Measurements from ENCODE around the gene SF3A2. TPM values are rescaled to one million over a fixed set of nuclear protein-coding genes. Genes with fewer than 3 reads are reported as not detected.

SF3A2 gene
- total and polyA plus RNA-seq, 10 donors, result 28.5 to 79.7 (median 45.0) TPM

GRCh38 chr19:2228157-2229030 lies 8.2 kb upstream of the SF3A2 start:
- 91 to 95% (median 95%) methylated on average over 32 to 48 of the region's 48 CpGs for WGBS, 5 donors
- Histone ChIP-seq H3K4me1 (peaks cover 0 to 65% (median 17%) of the 10 kb centered on the region in 6 donors), H3K27me3 (replicated peaks in 1 of 7) (no peaks in the 10 kb centered on the region), H3K4me3 (peak overlapping the region in 1 of 8 donors; percentile 25), H3K27ac (peak overlapping the region in 5 of 8 donors; percentile 20 to 70 (median 59)), H3K9me3 (no peaks in the 10 kb centered on the region), H3K36me3 (peaks cover 0 to 100% (median 78%) of the 10 kb centered on the region in 6 donors)
- intact Hi-C loops (cut with DNase I; ENCODE audit: low total_unique reads), result no loop called here
- TF ChIP-seq POLR2A (IDR thresholded peaks at IDR 0.05) (no peak), POLR2AphosphoS5 (IDR thresholded peaks at IDR 0.05) (peak in 1 of 3 donors; percentile 54), CTCF (IDR thresholded peaks at IDR 0.05 in 8 of 11, conservative IDR thresholded peaks at IDR 0.05 in 3 of 11) (no peak)
- DNase-seq, result no peak

- H3K27me3 ChIP-seq (replicated peaks in 1 of 7), result no peaks in the 10 kb centered on the region
- intact Hi-C loops (cut with DNase I; ENCODE audit: low total_unique reads), result loop anchor here (10.0 kb wide), 1 partner anchor 65 kb away; the partner anchor contains the start of gene DOT1L
- H3K4me3 ChIP-seq, result no peak overlapping the region
- 91 to 94% (median 92%) methylated on average over 32 to 45 of the region's 45 CpGs for WGBS, 5 donors
- H3K36me3 ChIP-seq, result peaks cover 0 to 100% (median 81%) of the 10 kb centered on the region in 6 donors
- no peak for DNase-seq
- H3K27ac ChIP-seq, result peak overlapping the region in 1 of 8 donors; percentile 70
- TF ChIP-seq CTCF (IDR thresholded peaks at IDR 0.05 in 8 of 11, conservative IDR thresholded peaks at IDR 0.05 in 3 of 11) (no peak), POLR2AphosphoS5 (IDR thresholded peaks at IDR 0.05) (peak in 2 of 3 donors; percentile 4 to 55)
- peaks cover 0 to 65% (median 17%) of the 10 kb centered on the region in 6 donors for H3K4me1 ChIP-seq
- no peaks in the 10 kb centered on the region for H3K9me3 ChIP-seq
Measured at GRCh38 chr19:2229103-2230032, 7.3 kb upstream of the SF3A2 start.

- 93 to 95% (median 95%) methylated on average over 43 of the region's 43 CpGs for WGBS, 5 donors
- peaks cover 0 to 94% (median 78%) of the 10 kb centered on the region in 6 donors for H3K36me3 ChIP-seq
- H3K27me3 ChIP-seq (replicated peaks in 1 of 7), result no peaks in the 10 kb centered on the region
- intact Hi-C loops (cut with DNase I; ENCODE audit: low total_unique reads), result loop anchor here (10.0 kb wide), 1 partner anchor 65 kb away; the partner anchor contains the start of gene DOT1L
- peaks cover 5 to 65% (median 22%) of the 10 kb centered on the region in 6 donors for H3K4me1 ChIP-seq
- H3K4me3 ChIP-seq, result no peak overlapping the region
- no peak overlapping the region for H3K27ac ChIP-seq
- no peak for DNase-seq
- H3K9me3 ChIP-seq, result no peaks in the 10 kb centered on the region
- TF ChIP-seq POLR2AphosphoS5 (IDR thresholded peaks at IDR 0.05), result peak in 2 of 3 donors; percentile 37 to 58
- no peak for TF ChIP-seq CTCF (IDR thresholded peaks at IDR 0.05 in 8 of 11, conservative IDR thresholded peaks at IDR 0.05 in 3 of 11)
Measured at GRCh38 chr19:2230033-2230531, 6.5 kb upstream of the SF3A2 start.
